Stimulated activated CD8-positive, alpha-beta memory T cell treated with anti-CD3 and anti-CD28 coated beads, Interleukin-15, amount 100 ng/mL, for 48 hours (primary cell): ENCODE results near the gene HBE1.
"Not testable (repeated sequence)": the region's sequence is repeated elsewhere in the genome, so short reads cannot be mapped to it uniquely, and the experiment has no call there.

Source experiments
- DNase-seq, 2 donors: peaks; one replicate each; pipeline ENCODE4 v3.0.0-alpha.2; 2020; ENCODE audit warnings: low read depth in 2 of 2

The HBE1 gene

DNA sequence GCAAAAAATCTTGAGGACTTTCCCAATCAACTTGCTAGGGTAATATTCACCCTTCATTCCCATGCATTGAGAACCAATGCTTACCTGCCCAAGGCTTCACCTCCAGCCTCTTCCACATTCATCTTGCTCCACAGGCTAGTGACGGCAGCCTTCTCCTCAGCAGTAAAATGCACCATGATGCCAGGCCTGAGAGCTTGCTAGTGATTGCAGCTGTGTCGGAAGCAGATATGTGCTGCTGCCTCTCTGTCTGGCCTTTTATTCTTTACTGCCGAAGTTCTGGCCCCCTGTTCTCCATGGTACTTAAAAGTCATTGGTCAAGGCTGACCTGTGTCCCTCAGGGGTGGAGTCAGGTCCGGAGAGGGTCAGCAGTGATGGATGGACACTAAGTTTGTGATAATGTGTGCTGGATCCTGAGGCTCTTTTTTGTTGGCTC lies at the start of gene HBE1:
Gene HBE1 (minus strand): TSS at position 231 of the 433 bp plus-strand sequence. CDS start 55 bp downstream, at position 176.
- DNase-seq = no peak

DNA sequence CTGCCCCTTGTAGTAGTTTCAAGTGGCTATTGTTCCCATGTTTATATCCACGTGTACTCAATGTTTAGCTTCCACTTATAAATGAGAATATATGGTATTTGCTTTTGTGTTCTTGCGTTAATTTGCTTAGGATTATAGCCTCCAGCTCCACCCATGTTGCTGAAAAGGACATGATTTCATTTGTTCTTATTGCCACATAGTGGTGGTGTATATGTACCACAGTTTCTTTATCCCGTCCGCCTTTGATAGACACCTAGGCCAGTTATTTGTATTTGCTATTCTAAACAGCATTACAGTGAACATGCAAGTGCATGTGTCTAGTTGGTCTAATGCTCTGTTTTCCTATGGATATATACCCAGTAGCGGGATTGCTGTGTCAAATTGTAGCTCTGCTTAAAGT lies 47.5 kb upstream of the HBE1 start:
- no peak for DNase-seq

DNA sequence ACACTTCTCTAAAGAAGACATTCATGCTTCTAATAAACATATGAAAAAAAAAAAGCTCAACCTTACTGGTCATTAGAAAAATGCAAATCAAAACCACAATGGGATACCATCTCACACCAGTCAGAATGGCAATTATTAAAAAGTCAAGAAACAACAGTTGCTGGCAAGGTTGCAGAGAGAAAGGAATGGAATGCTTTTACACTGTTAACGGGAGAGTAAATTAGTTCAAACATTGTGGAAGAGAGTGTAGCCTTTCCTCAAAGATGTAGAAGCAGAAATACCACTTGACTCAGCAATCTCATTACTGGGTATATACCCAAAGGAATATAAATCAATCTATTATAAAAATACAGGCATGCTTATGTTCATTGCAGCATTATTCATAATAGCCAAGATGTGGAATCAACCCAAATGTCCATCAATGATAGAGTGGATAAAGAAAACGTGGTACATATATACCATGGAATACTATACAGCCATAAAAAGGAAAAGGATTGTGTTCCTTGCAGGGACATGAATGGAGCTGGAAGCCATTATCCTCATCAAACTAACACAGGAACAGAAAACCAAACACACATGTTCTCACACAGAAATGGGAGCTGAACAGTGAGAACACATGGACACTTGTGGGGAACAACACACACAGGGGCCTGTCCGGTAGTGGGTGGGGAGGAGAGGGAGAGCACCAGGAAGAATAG lies 43.7 kb upstream of the HBE1 start:
- not testable (repeated sequence) for DNase-seq

DNA sequence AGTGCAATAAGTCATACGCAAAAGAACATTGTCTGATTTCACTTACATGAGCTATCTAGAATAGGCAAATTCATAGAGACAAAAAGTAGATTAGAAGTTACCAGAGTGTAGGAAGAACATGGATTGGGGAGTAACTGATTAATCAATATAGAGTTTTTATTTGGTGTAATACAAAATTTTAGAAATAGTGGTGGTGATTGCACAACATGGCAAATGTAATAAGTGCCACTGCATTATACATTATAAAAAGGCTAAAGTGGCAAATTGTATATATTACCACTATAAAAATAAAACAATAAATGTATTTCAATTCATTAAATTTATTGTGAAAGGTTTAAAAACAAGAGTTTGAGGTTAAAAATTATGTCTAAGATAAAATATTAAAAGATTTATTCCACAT lies 40.7 kb upstream of the HBE1 start:
- DNase-seq = no peak

DNA sequence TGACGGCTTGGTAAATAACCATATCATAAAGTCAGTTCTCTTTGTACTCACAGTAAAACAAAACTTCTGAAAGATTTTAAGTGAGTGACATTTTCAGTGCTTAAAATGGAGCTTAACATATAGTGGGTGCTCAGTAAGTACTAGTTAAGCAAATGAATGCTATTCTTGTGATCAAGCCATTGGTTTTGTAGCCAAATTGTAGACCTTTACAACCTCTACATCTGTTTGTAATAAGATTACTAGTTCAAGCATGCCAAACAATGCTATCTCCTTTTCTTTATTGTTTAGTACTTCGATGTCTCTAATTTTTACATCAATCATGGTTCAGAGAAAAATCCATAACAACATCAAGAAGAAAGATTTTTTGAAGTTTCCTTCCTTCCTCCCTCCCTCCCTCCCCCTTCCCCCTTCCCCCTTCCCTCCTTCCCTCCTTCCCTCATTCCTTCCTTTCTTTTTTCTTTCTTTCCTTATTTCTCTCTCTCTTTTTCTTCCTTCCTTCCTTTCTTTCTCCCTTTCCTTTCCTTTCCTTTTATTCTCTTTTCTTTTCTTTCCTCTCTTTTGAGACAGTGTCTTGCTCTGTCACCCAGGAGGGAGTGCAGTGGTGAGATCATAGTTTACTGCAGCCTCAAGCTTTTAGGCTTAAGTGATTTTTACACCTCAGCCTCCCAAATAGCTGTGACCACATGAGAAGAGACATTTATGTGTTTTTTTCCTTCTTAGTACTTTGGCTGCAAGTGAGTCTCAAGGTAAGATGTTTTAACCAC lies 37.7 kb upstream of the HBE1 start:
- no peak for DNase-seq

DNA sequence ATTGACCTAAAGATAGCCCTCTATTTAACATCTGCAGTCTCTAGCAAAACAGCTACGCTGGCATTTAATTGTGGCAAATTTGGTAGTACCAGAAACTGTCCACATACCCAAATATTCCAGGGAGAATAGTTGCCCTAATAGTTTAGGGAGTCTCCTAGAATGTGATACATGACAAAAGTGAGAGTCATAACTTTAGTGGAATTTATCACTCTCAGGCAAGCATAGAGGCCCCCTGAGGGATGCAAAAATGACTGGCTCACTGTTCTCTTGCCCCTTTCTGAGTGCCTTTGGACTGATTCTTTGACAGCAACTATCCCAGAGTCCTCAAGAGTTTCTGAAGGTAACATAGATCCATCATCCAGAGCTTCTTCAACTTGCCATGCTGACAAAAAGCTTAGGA lies 34.3 kb upstream of the HBE1 start:
- no peak for DNase-seq

DNA sequence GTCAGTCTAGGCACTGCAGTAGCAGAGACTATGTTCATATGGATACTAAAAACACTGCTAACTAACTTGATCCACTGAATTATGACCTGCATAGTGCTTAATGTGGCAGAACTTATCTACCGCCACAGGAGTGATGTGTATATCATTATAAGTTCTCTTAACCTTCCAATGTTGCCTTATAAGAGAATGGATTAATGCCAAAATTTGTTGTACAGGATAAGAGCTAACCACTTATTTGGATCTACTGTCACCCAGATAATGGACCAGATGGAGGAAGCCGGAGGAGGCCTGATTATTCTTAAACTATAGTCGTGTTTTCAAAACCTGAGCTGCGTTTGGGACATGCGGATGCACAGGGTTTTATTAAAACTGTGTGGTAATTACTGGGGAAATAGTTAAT lies 33.9 kb upstream of the HBE1 start:
- DNase-seq = no peak

DNA sequence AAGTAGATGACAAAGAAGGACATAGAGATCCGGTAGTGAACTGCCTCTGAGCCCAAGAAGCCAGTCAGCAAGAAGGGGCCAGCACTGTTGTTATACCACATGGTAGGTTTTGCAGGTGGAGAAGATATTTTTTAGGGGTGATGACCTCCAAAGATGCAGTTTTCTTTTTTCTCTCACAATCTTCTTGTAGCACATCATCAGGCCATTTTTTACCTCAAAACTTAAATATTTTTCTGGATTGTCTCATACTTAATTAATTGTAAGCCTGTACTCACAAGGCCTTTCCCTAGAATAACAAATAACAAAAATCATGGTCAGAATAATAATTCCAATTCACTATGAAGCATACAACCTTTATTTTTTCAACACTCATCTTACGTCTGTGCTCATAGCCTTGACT lies 32.1 kb upstream of the HBE1 start, which contains the start of gene OR51B4:
Gene OR51B4 (minus strand): TSS at position 101 of the 400 bp plus-strand sequence. CDS start 0 bp downstream, at position 101.
- no peak for DNase-seq

DNA sequence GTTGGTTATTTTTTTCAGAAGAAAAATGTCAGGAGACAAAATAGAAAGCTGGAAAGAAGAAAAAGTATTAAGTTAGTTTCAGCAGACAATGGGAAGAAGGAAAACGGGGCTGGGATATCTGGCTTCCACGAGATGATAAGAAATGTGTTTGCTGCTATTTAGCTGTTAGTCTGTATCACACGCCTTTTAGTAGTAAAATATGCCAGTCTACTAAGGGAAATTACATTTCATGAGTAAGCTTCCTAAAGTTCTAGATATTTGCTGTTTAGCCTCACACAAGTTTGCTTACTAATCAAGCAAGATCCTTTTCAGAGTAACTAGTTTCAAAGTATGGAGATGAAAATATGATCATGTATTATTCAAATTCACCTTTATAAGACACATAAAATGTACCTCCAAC lies 30.5 kb upstream of the HBE1 start:
- no peak for DNase-seq

DNA sequence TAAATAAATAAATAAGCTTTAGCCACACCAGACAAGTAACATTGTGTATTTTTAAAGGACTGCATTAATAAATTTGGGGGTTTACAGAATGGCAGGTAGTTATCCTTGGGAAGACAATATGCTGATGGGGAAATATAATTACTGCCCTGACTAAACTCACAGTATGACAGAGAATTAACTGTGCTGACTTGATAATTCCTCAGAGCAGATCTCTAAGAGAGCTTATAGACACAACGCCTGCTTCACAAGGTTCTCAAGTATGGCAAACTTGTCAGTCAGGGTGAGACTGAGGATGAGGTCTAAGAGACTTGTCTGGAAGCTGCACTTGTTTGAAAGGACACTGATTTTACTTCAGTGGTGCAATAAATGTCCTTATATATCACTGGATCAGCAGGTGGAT lies 28.7 kb upstream of the HBE1 start:
- no peak for DNase-seq

DNA sequence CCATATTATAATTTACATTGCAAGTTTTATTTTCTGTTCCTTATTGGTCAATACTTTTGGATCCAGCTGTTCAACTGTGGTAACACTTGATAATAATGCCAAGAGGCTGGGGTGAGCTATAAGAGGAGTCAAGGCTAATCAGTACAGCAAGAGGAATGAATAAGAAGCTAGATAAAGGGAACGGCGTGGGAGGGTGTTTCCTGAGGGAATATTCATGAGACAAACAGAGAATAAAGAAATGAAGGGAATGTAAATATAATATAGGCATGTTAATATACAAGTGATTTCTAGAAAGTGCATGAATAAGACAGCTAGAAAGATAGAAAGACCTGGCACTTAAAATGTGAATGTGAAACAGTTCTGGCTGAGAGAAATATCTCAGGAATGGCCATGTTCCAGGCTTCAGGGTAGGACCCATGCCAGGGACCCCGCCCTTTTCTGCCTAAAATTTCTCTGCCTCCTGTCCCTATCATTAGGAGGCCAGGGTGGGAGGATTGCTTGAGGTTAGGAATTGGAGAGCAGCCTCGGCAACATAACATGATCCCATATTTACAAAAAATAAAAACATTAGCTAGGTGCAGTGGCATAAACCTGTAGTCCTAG lies 28.1 kb upstream of the HBE1 start:
- no peak for DNase-seq

DNA sequence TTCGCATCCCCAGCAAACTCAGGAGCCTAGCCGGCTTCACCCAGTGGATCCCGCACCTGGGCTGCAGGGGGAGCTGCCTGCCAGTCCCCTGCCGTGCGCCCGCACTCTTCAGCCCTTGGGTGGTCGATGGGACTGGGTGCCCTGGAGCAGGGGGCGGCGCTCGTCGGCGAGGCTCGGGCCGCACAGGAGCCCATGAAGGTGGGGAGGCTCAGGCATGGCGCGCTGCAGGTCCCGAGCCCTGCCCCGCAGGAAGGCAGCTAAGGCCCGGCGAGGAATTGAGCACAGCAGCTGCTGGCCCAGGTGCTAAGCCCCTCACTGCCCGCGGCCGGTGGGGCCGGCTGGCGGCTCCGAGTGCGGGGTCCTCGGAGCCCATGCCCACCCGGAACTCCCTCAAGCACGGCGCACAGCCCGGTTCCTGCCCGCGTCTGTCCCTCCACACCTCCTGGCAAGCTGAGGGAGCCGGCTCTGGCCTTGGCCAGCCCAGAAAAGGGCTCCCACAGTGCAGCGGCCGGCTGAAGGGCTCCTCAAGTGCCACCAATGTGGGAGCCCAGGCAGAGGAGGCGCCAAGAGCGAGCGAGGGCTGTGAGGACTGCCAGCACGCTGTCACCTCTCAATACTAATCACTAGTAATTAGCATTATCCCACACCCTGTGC lies 24.7 kb upstream of the HBE1 start:
- DNase-seq = not testable (repeated sequence)

DNA sequence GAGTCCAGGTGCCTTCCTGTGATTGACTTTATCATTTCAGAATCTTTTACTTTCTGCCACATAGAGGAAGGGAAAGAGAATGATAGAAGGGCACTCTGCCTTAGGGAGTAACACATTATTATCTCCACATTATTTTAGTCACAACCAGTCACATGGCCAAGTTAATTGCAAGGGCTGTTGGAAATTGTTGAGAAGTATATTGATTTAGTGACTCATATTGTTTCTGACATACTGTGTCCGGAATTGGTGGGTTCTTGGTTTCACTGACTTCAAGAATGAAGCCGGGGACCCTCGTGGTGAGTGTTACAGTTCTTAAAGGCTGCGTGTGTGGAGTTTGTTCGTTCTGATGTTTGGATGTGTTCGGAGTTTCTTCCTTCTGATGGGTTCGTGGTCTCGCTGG lies 23.3 kb upstream of the HBE1 start:
- DNase-seq = no peak

DNA sequence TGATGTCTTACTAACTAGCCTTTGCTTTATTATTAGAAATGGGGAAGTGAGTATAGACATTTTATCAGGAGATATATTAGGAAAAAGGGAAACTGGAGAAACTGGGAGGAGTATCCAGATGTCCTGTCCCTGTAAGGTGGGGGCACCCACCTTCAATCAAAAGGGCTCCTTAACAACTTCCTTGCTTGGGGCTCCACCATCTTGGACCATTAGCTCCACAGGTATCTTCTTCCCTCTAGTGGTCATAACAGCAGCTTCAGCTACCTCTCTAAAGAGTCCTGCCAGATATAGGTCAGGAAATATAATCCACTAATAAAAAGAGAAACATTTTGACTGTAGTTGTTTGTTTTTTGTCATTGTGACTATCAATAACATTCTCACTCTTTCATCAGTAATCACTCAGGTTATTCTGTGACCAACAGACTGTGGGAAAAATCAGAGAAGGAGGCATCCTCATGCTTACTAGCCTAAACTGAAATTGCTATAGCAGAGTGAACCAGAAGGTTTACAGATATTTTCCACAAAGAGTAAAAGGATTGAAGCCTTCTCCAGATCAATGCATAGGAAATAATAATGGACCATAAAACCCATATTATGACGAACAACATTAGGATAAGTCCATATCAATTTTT lies 21.6 kb upstream of the HBE1 start:
- no peak for DNase-seq

DNA sequence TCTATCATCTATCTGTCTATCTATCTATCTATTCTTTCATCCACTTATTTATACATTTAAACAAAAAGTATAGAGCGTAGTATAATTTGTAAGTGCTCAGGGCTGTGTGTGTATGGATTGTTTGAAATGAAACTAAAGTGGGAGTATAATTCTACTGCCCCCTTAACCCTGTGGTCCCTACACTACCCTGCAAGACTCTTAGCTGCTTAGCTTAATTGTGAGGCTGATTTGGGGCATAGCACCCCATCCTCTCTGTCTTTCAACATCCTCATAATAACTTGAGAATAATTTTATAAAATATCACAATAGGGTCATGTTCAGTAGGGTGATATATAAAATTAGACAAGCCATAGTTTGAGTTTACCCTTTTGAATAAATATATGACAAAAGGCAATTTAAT lies 20.4 kb upstream of the HBE1 start:
- no peak for DNase-seq

DNA sequence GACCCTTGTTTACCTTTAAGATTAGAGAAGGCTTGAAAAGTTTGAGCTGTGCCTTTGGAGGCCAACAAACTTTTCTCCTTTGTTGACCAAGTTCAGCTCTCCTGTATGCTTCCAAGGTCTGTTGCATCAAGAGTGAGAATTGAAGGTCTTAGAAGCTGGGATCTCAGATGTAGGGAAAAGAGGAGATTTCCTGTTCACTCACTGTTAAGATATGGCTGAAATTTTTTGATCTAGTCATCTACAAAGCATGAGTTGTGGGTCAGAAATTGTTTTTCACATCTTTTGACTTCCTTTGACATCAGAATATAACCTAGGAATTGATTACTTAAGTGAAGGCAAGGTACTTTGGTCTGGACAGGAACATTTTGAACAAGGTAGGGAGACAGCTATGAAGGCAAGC lies 20.0 kb upstream of the HBE1 start:
- no peak for DNase-seq

DNA sequence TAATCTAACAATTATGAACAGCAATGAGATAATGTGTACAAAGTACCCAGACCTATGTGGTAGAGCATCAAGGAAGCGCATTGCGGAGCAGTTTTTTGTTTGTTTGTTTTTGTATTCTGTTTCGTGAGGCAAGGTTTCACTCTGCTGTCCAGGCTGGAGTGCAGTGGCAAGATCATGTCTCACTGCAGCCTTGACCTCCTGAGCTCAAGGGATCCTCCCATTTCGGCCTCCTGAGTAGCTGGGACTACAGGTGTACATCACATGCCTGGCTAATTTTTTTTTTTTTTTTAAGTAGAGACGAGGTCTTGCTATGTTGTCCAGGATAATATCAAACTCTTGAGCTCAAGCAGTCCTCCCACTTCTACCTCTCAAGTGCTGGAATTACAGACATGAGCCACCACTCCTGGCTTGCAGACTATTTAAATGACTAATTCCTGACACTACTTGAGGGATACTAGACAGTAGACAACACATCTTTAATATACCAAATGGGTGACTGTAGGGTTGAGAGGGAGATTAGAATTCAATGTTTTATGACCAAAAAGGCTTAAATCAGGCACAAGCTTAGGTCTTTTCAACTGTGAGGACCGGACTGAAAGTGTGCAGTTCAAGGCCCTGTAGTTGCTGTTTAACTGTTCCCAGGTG lies 19.3 kb upstream of the HBE1 start:
- DNase-seq = no peak

DNA sequence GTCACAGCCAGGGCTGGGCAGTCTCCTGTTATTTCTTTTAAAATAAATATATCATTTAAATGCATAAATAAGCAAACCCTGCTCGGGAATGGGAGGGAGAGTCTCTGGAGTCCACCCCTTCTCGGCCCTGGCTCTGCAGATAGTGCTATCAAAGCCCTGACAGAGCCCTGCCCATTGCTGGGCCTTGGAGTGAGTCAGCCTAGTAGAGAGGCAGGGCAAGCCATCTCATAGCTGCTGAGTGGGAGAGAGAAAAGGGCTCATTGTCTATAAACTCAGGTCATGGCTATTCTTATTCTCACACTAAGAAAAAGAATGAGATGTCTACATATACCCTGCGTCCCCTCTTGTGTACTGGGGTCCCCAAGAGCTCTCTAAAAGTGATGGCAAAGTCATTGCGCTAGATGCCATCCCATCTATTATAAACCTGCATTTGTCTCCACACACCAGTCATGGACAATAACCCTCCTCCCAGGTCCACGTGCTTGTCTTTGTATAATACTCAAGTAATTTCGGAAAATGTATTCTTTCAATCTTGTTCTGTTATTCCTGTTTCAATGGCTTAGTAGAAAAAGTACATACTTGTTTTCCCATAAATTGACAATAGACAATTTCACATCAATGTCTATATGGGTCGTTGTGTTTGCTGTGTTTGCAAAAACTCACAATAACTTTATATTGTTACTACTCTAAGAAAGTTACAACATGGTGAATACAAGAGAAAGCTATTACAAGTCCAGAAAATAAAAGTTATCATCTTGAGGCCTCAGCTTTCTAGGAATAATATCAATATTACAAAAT lies 18.6 kb upstream of the HBE1 start:
- DNase-seq = no peak

DNA sequence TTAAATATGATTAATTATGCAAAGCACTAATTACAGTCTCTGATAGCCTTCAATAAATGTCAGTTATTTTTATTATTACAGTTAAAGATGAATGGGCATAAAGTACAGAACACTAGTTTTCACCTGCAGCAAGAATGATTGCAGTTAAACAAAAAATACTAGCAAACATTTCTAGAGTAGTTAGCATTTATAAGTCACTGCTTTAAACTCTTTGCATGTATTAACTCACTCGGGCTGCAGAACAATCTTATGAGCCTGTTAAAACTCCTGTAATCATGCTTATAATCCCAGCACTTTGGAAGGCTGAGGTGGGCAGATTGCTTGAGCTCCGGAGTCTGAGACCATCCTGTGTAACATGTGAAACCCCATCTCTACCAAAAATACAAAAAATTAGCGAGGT lies 17.2 kb upstream of the HBE1 start:
- DNase-seq = no peak

DNA sequence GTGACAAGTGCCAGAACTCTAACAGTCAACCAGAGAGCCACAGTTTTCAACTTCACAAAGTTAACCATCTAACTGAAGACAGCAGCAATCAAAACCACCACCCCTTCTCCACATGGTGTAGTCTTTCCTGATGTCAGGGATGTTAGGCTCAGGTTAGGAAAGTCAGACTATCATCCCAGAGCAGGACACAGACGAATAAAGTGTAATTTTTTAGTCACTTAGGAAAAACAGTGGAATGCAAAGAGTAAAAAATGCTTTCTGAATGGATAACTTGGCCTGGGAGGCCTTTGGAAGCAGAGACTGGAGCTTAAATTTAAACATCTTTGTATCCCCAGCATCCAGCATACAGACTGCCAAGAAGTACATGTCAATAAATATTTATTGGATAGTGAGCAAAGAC lies 16.6 kb upstream of the HBE1 start:
- no peak for DNase-seq
